ENCODE results near the gene EGF.

EGF gene

DNA sequence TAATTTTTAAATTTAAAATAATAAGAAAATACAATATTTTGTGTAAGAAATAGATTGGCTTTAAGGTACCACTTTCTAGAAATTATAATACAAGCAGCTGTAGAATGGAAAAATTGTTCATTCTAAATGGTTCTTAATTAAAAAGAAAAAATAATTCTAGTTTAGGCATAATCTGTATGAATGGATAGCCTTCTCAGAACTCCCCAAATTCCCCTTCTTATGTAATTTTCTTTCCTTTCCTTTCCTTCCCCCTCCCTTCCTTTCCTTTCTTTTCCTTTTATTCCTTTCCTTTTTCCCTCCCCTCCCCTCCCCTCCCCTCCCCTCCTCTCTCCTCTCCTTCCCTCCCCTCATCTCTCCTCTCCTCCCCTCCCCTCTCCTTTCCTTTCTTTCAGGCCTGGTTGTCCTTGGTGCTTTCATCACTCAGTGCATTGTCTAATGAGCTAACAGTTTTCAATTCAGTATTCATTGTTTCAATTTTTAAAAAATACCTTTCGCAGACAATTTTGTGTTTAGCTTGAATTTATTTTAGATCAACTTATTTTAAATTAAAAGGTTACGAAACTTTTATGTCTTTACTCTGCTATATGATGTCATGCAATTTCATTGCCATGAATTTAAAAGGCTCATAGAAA lies 35.9 kb upstream of the EGF start:
- peaks cover 4% of the 10 kb centered on the region for H3K9me3 ChIP-seq (ENCODE audit: insufficient read depth, low read depth, low read length)
- no peak overlapping the region for H2AK5ac ChIP-seq (ENCODE audit: low read length)
- no peak overlapping the region for H2BK12ac ChIP-seq (ENCODE audit: low read length)
- H3K18ac ChIP-seq (ENCODE audit: low read length): no peak overlapping the region
- no peak overlapping the region for H3K9ac ChIP-seq (ENCODE audit: low read length)
- no peak overlapping the region for H3K4me2 ChIP-seq (ENCODE audit: low read length)
- H2BK120ac ChIP-seq (ENCODE audit: insufficient read depth, low read length, poor library complexity): no peak overlapping the region
- H4K91ac ChIP-seq (ENCODE audit: low read depth, low read length): no peak overlapping the region
- no peaks in the 10 kb centered on the region for H3K79me2 ChIP-seq (ENCODE audit: control insufficient read depth, insufficient read depth, low read length, poor library complexity)
- H4K12ac ChIP-seq (ENCODE audit: low read depth, low read length): no peak overlapping the region
- H3K27me3 ChIP-seq (ENCODE audit: insufficient read depth, low read length): no peaks in the 10 kb centered on the region
- no peak overlapping the region for H3K27ac ChIP-seq (ENCODE audit: low read depth, low read length)
- H3K4me1 ChIP-seq (ENCODE audit: control insufficient read depth in 1 of 2, insufficient read depth in 2 of 2, low read length in 2 of 2): peaks cover 10 to 13% of the 10 kb centered on the region in 2 experiments
- no peak overlapping the region for H2AFZ ChIP-seq (ENCODE audit: insufficient read depth, low read length, poor library complexity)
- WGBS (ENCODE audit: extremely low coverage, insufficient coverage, insufficient read length): no CpG with 5 or more reads among the region's 2 CpGs
- H3K23ac ChIP-seq (ENCODE audit: low read length): no peak overlapping the region
- H3K4ac ChIP-seq (ENCODE audit: low read depth, low read length): no peak overlapping the region
- no peak overlapping the region for H4K8ac ChIP-seq (ENCODE audit: low read depth, low read length)
- peaks cover 2% of the 10 kb centered on the region for H3K79me1 ChIP-seq (ENCODE audit: low read length)
- H3K4me3 ChIP-seq (ENCODE audit: low read depth, low read length): no peak overlapping the region
- no peak for DNase-seq
- H3K36me3 ChIP-seq (ENCODE audit: control insufficient read depth in 1 of 2, insufficient read depth in 2 of 2, low read length in 2 of 2): no peaks in the 10 kb centered on the region
- H3K14ac ChIP-seq (ENCODE audit: low read length): no peak overlapping the region
- no peak overlapping the region for H2BK5ac ChIP-seq (ENCODE audit: low read depth, low read length, poor library complexity)

DNA sequence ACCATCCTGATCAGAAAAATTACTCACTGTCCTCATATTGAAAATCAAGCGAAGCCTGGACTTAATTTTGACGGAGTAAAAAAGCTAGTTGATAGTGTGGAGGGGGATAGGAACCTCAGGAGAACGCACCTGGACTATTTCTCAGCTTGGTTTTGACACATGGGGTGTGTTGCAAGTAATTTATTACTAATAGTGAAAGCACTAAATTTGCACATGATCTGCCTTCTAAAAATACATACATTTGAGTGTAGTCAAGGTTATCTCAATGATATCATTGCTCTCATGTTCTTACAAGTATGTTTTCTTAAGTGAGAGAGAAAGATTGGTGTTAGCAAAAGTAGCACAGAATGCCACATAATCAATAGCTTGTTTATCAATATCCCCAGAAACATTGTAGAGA lies 35.3 kb upstream of the EGF start:
- no CpG with 5 or more reads among the region's 3 CpGs for WGBS (ENCODE audit: extremely low coverage, insufficient coverage, insufficient read length)
- H4K12ac ChIP-seq (ENCODE audit: low read depth, low read length): no peak overlapping the region
- H3K18ac ChIP-seq (ENCODE audit: low read length): no peak overlapping the region
- peaks cover 4% of the 10 kb centered on the region for H3K9me3 ChIP-seq (ENCODE audit: insufficient read depth, low read depth, low read length)
- no peak overlapping the region for H3K27ac ChIP-seq (ENCODE audit: low read depth, low read length)
- H3K14ac ChIP-seq (ENCODE audit: low read length): no peak overlapping the region
- H3K4ac ChIP-seq (ENCODE audit: low read depth, low read length): no peak overlapping the region
- no peak overlapping the region for H2BK5ac ChIP-seq (ENCODE audit: low read depth, low read length, poor library complexity)
- H2AFZ ChIP-seq (ENCODE audit: insufficient read depth, low read length, poor library complexity): no peak overlapping the region
- no peak overlapping the region for H4K8ac ChIP-seq (ENCODE audit: low read depth, low read length)
- no peak overlapping the region for H3K9ac ChIP-seq (ENCODE audit: low read length)
- H2AK5ac ChIP-seq (ENCODE audit: low read length): no peak overlapping the region
- H3K4me2 ChIP-seq (ENCODE audit: low read length): no peak overlapping the region
- no peak overlapping the region for H2BK120ac ChIP-seq (ENCODE audit: insufficient read depth, low read length, poor library complexity)
- no peaks in the 10 kb centered on the region for H3K27me3 ChIP-seq (ENCODE audit: insufficient read depth, low read length)
- no peak overlapping the region for H3K4me3 ChIP-seq (ENCODE audit: low read depth, low read length)
- H3K79me2 ChIP-seq (ENCODE audit: control insufficient read depth, insufficient read depth, low read length, poor library complexity): no peaks in the 10 kb centered on the region
- H2BK12ac ChIP-seq (ENCODE audit: low read length): no peak overlapping the region
- no peak overlapping the region for H3K23ac ChIP-seq (ENCODE audit: low read length)
- H3K79me1 ChIP-seq (ENCODE audit: low read length): peaks cover 2% of the 10 kb centered on the region
- H3K4me1 ChIP-seq (ENCODE audit: control insufficient read depth in 1 of 2, insufficient read depth in 2 of 2, low read length in 2 of 2): peaks cover 10 to 13% of the 10 kb centered on the region in 2 experiments
- H3K36me3 ChIP-seq (ENCODE audit: control insufficient read depth in 1 of 2, insufficient read depth in 2 of 2, low read length in 2 of 2): no peaks in the 10 kb centered on the region
- H4K91ac ChIP-seq (ENCODE audit: low read depth, low read length): no peak overlapping the region
- no peak for DNase-seq

DNA sequence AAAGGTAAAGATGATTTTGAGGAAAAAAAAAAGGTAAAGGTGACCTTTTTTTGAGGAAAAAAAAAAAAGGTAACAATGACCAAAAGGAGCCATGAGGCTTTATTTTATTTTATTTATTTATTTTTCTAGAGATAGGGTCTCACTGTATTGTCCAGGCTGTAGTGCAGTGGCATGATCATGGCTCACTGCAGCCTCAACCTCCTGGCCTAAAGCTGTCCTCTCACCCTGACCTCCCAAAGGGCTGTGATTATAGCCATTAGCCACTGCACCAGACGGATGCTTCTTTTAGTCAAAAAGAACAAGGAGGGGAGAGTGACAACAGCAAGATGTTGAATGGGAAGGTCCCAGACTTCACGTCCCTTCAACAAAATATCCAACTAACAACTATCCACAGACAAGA lies 34.3 kb upstream of the EGF start:
- Histone ChIP-seq H3K23ac (ENCODE audit: low read length) (no peak overlapping the region), H3K9ac (ENCODE audit: low read length) (no peak overlapping the region), H3K4ac (ENCODE audit: low read depth, low read length) (no peak overlapping the region), H4K91ac (ENCODE audit: low read depth, low read length) (no peak overlapping the region), H4K12ac (ENCODE audit: low read depth, low read length) (no peak overlapping the region), H2BK5ac (ENCODE audit: low read depth, low read length, poor library complexity) (no peak overlapping the region), H3K18ac (ENCODE audit: low read length) (no peak overlapping the region), H3K4me3 (ENCODE audit: low read depth, low read length) (no peak overlapping the region), H2AFZ (ENCODE audit: insufficient read depth, low read length, poor library complexity) (no peak overlapping the region), H2BK120ac (ENCODE audit: insufficient read depth, low read length, poor library complexity) (no peak overlapping the region), H4K8ac (ENCODE audit: low read depth, low read length) (no peak overlapping the region), H3K9me3 (ENCODE audit: insufficient read depth, low read depth, low read length) (peaks cover 4% of the 10 kb centered on the region), H3K27me3 (ENCODE audit: insufficient read depth, low read length) (no peaks in the 10 kb centered on the region), H2BK12ac (ENCODE audit: low read length) (no peak overlapping the region), H3K79me1 (ENCODE audit: low read length) (peaks cover 2% of the 10 kb centered on the region), H3K14ac (ENCODE audit: low read length) (no peak overlapping the region), H3K27ac (ENCODE audit: low read depth, low read length) (no peak overlapping the region), H3K36me3 (ENCODE audit: control insufficient read depth in 1 of 2, insufficient read depth in 2 of 2, low read length in 2 of 2) (no peaks in the 10 kb centered on the region), H3K4me2 (ENCODE audit: low read length) (no peak overlapping the region), H3K4me1 (ENCODE audit: control insufficient read depth in 1 of 2, insufficient read depth in 2 of 2, low read length in 2 of 2) (peaks cover 10 to 13% of the 10 kb centered on the region in 2 experiments), H3K79me2 (ENCODE audit: control insufficient read depth, insufficient read depth, low read length, poor library complexity) (no peaks in the 10 kb centered on the region), H2AK5ac (ENCODE audit: low read length) (no peak overlapping the region)
- WGBS (ENCODE audit: extremely low coverage, insufficient coverage, insufficient read length): no CpG with 5 or more reads among the region's 2 CpGs
- no peak for DNase-seq

DNA sequence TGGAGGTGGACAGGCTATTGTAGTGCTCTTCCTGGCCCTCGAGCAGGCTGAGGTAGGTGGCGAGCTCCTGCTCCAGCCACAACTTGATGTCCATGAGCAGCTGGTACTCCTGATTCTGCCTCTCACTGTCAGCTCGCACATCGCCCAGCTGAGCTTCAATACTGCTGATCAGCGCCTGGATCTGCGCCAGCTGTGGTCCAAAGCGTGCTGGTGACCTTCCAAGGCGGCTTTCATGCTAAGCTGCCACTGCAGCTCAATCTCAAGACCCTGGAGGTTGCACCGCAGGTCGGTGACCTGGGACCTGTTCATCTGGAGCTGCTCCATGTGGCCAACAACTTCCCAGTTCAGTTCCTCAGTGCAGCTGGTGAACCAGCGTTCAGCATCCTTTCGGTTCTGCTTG lies 33.6 kb upstream of the EGF start:
- WGBS (ENCODE audit: extremely low coverage, insufficient coverage, insufficient read length): no CpG with 5 or more reads among the region's 12 CpGs
- Histone ChIP-seq H3K9ac (ENCODE audit: low read length) (no peak overlapping the region), H4K8ac (ENCODE audit: low read depth, low read length) (no peak overlapping the region), H2BK12ac (ENCODE audit: low read length) (no peak overlapping the region), H3K9me3 (ENCODE audit: insufficient read depth, low read depth, low read length) (peaks cover 4% of the 10 kb centered on the region), H3K4me2 (ENCODE audit: low read length) (no peak overlapping the region), H3K79me2 (ENCODE audit: control insufficient read depth, insufficient read depth, low read length, poor library complexity) (no peaks in the 10 kb centered on the region), H3K27ac (ENCODE audit: low read depth, low read length) (no peak overlapping the region), H3K27me3 (ENCODE audit: insufficient read depth, low read length) (no peaks in the 10 kb centered on the region), H2BK5ac (ENCODE audit: low read depth, low read length, poor library complexity) (no peak overlapping the region), H3K4me1 (ENCODE audit: control insufficient read depth in 1 of 2, insufficient read depth in 2 of 2, low read length in 2 of 2) (peaks cover 10 to 13% of the 10 kb centered on the region in 2 experiments), H3K36me3 (ENCODE audit: control insufficient read depth in 1 of 2, insufficient read depth in 2 of 2, low read length in 2 of 2) (no peaks in the 10 kb centered on the region), H3K79me1 (ENCODE audit: low read length) (peaks cover 2% of the 10 kb centered on the region), H2AFZ (ENCODE audit: insufficient read depth, low read length, poor library complexity) (no peak overlapping the region), H3K4ac (ENCODE audit: low read depth, low read length) (no peak overlapping the region), H2AK5ac (ENCODE audit: low read length) (no peak overlapping the region), H4K12ac (ENCODE audit: low read depth, low read length) (no peak overlapping the region), H4K91ac (ENCODE audit: low read depth, low read length) (no peak overlapping the region), H2BK120ac (ENCODE audit: insufficient read depth, low read length, poor library complexity) (no peak overlapping the region), H3K4me3 (ENCODE audit: low read depth, low read length) (no peak overlapping the region), H3K18ac (ENCODE audit: low read length) (no peak overlapping the region), H3K14ac (ENCODE audit: low read length) (no peak overlapping the region), H3K23ac (ENCODE audit: low read length) (no peak overlapping the region)
- no peak for DNase-seq

All from trophoblast cell (in vitro differentiated cells and primary cell).